Prostate gland (tissue), 1 donor: ENCODE results near the gene CFAP126.

Source experiments
- POLR2A ChIP-seq: fragments of 450-650 bp; IDR thresholded peaks from one replicate; pipeline ENCODE4 v1.6.1; 2016; ENCODE audit warnings: antibody characterized with exemption, mild to moderate bottlenecking
- POLR2AphosphoS5 ChIP-seq: sonication (generic); formaldehyde crosslinking; IDR thresholded peaks from one replicate; pipeline ENCODE4 v1.6.1; 2017; ENCODE audit warnings: antibody characterized with exemption

DNA sequence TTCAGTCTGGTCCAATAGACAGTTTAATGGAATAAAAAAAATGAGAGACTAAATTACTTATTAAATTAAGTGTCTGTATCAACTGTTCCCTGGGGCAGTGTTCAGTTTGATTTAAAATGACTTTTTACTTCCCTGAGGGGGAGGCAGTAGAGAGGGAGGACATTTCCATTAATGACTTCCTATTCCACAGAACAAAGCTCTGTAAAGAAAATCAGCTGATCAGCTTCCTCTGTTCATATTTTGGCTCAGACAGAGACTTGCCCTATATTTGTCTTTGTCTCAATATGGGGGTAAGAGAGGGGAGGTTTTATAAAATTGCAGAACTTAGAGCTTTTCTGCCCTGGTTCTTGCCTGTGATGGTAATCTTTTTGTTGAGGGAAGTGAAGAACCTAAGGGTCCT, 8.4 kb downstream of the CFAP126 start:
- TF ChIP-seq POLR2A (no peak), POLR2AphosphoS5 (no peak)
